Activated naive CD4-positive, alpha-beta T cell treated with anti-CD3 and anti-CD28 coated beads for 36 hours (primary cell): ENCODE data around the gene ITGA11. TPM values are rescaled to one million over a fixed set of nuclear protein-coding genes. Genes with fewer than 3 reads are reported as not detected.
"Not testable (repeated sequence)": the region's sequence is repeated elsewhere in the genome, so short reads cannot be mapped to it uniquely, and the experiment has no call there.

Source experiments
- CTCF ChIA-PET: fragments of 350-600 bp; sonication (Branson Sonifier 250); formaldehyde crosslinking; loops from one replicate; lab custom pipeline; 2021; ENCODE audit warnings: antibody characterized with exemption; lab: Charles Lee
- DNase-seq: peaks from one replicate; pipeline ENCODE4 v3.0.0-alpha.2; 2020
- H3K27ac Mint-ChIP-seq: one replicate; pipeline ENCODE4 v1.8.0; 2021; ENCODE audit warnings: mild to moderate bottlenecking, mixed read lengths
- H3K27me3 Mint-ChIP-seq: one replicate; pipeline ENCODE4 v1.8.0; 2021; ENCODE audit warnings: low read depth, mixed read lengths
- H3K36me3 Mint-ChIP-seq: one replicate; pipeline ENCODE4 v1.8.0; 2021; ENCODE audit warnings: low read depth, mixed read lengths
- H3K4me1 Mint-ChIP-seq: one replicate; pipeline ENCODE4 v1.8.0; 2021; ENCODE audit warnings: low read depth, mixed read lengths
- H3K4me3 Mint-ChIP-seq: one replicate; pipeline ENCODE4 v1.8.0; 2021; ENCODE audit warnings: mild to moderate bottlenecking, moderate library complexity, mixed read lengths
- H3K9me3 Mint-ChIP-seq: one replicate; pipeline ENCODE4 v1.8.0; 2021; ENCODE audit warnings: mixed read lengths
- intact Hi-C: fragments of 100-400 bp; cut with micrococcal nuclease; formaldehyde crosslinking; loops from one replicate; pipeline ENCODE4 v1.15.1; 2023
- total RNA-seq, 2 experiments: library from RNA; stranded (reverse); gene quantifications; one replicate each; pipeline ENCODE4 v1.2.3, GENCODE V29; 2021

Gene ITGA11
- total RNA-seq, 2 experiments from 2014 or later, result 0.02 to 0.12 TPM

DNA sequence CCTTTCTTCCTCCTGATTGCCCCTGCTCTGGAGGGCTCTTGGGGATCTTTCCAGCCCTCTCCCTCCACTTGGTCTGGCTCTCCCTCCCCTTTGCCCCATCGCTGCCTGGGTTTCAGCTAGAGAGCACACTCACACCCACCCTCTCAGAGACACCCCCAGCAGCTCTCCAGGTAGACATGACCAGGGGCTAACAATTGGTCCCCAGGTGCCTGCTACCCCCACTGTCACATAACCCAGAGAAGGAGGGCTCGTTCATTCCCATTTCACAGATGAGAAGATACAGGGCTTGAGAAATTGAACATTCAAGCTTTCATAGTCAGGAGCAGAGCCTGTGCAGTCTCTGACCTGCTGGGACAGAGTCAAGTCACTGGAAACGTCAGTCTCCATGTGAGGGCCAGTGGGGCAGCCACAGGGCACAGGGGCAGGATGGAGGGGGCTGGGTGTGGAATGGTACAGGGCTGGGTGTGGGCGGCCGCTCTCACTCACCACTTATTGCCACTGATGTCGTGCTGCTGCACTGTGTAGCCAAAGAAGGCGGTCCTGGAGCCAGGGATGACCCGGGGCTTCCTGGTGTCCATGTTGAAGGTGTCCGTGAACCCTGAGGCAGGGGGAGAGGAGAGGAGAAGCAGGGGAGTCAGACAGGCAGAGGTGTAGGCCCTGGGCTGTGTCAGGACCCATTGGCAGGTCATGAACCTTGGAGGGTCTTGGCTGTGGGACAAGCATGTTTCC, 29.4 kb downstream of the ITGA11 start:
- Mint-ChIP-seq H3K4me1 (no peaks in the 10 kb centered on the region), H3K9me3 (peaks cover 9% of the 10 kb centered on the region), H3K36me3 (no peaks in the 10 kb centered on the region), H3K27ac (no peak overlapping the region), H3K4me3 (no peak overlapping the region), H3K27me3 (no peaks in the 10 kb centered on the region)
- CTCF ChIA-PET, result interaction anchor here (0.6 kb wide), 2 partner anchors 66 to 134 kb away, joined by 4 to 6 read pairs; no protein-coding TSS in a partner anchor
- DNase-seq, result no peak
- intact Hi-C loops, result no loop called here

DNA sequence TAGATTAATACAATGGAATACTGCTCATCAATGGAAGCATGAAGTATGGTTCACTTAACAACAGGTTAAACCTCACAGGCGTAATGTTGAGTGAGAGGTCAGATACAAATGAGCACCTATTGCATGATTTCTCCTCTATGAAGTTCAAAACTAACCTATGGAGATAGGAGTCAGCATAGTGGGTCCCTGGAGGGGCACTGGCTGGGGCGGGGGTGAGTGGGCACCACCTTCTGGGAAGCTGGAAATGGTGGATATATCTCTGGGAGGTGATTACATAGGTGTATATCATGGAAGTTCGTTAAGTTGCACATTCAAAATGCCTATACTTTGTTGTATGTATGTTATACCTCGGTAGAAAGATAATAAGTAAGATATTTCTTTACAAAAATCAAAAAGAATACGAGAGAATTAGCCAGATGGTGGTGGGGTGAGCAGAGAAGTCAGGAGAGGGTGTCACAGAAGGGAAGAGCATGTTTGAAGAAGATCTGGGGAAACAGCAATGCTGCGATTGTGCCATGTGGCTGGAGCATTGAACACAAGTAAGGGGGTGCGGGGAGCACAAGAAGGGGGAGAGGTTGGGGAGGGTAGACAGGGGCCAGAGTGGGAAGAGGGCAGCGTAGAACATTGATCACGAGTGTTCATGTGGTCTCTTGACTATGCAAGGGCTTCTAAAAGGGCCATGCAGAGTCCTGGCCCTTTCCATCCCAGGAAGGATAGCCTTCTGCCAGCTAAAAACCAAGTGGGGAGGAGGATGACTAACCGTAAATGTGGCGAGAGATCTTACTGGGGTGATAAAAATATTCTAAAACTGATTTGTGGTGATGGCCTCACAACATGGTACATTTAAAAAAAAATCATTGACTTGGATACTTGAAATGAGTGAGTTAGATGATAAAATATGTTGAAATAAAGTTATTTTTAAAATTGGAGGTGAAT, 30.2 kb downstream of the ITGA11 start:
- Mint-ChIP-seq H3K36me3 (no peaks in the 10 kb centered on the region), H3K4me1 (no peaks in the 10 kb centered on the region), H3K27me3 (no peaks in the 10 kb centered on the region), H3K9me3 (peaks cover 9% of the 10 kb centered on the region), H3K4me3 (no peak overlapping the region), H3K27ac (no peak overlapping the region)
- DNase-seq, result no peak
- intact Hi-C loops, result no loop called here
- CTCF ChIA-PET, result no interaction called here

DNA sequence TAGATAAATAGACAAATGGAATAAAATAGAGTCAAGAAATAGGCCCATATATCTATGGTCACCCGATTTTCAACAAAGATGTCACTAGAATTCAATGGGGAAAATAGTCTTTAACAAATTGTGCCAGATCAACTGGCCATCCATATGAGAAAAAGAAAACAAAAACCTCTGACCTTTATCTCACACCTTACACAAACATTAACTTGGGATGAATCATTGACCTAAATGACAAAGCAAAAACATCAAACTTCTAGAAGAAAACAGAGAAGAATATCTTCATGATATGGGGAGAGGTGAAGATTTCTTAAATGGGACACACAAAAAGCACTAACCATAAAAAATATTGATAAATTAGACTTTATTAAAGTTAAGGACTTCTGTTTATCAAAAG, 31.9 kb downstream of the ITGA11 start:
- Mint-ChIP-seq H3K9me3 (peaks cover 9% of the 10 kb centered on the region), H3K4me1 (no peaks in the 10 kb centered on the region), H3K4me3 (no peak overlapping the region), H3K27me3 (no peaks in the 10 kb centered on the region), H3K36me3 (no peaks in the 10 kb centered on the region), H3K27ac (no peak overlapping the region)
- intact Hi-C loops, result no loop called here
- no peak for DNase-seq
- CTCF ChIA-PET, result no interaction called here

DNA sequence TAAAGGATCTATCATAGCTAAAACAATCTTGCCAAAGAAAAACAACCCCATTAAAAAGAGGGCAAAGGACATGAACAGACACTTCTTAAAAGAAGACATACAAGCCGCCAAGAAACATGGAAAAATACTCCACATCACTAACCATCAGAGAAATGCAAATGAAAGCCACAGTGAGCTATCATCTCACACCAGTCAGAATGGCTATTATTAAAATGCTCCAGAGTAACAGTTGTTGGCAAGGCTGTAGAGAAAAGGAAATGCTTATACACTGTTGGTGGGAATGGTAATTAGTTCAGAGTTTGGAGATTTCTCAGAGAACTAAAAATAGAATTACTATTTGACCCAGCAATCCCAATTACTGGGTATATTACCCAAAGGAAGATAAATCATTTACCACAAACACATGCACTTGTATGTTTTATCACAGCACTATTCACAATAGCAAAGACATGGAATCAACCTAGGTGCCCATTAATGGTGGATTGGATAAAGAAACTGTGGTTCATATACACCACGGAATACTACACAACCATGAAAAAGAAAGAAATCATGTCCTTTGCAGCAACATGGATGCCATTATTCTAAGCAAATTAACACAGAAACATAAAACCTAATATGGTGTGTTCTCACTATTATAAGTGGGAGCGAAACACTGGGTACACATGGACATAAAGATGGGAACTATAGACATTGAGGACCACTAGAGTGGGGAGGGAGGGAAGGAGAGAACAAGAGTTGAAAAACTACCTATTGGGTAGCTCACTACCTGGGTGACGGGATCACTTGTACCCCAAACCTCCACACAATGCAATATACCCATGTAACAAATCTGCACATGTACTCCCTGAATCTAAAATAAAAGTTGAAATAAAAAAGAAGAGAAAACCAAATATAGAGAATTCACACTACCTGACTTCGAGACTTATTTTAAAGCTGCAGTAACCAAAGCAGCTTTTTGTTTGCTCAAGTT, 32.6 kb downstream of the ITGA11 start:
- intact Hi-C loops, result no loop called here
- H3K4me3 Mint-ChIP-seq, result no peak overlapping the region
- peaks cover 9% of the 10 kb centered on the region for H3K9me3 Mint-ChIP-seq
- no peak overlapping the region for H3K27ac Mint-ChIP-seq
- H3K36me3 Mint-ChIP-seq, result no peaks in the 10 kb centered on the region
- no peaks in the 10 kb centered on the region for H3K4me1 Mint-ChIP-seq
- CTCF ChIA-PET, result interaction anchor here (0.7 kb wide), 1 partner anchor 93 kb away, joined by 5 read pairs; no protein-coding TSS in a partner anchor
- no peak for DNase-seq
- peaks cover 5% of the 10 kb centered on the region for H3K27me3 Mint-ChIP-seq

DNA sequence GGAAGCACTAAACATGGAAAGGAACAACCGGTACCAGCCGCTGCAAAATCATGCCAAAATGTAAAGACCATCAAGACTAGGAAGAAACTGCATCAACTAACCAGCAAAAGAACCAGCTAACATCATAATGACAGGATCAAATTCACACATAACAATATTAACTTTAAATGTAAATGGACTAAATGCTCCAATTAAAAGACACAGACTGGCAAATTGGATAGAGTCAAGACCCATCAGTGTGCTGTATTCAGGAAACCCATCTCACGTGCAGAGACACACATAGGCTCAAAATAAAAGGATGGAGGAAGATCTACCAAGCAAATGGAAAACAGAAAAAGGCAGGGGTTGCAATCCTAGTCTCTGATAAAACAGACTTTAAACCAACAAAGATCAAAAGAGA, 34.0 kb downstream of the ITGA11 start:
- intact Hi-C loops, H3K4me1 Mint-ChIP-seq, H3K9me3 Mint-ChIP-seq, CTCF ChIA-PET, H3K27ac Mint-ChIP-seq, H3K4me3 Mint-ChIP-seq, H3K27me3 Mint-ChIP-seq, DNase-seq, H3K36me3 Mint-ChIP-seq: not testable (repeated sequence)

DNA sequence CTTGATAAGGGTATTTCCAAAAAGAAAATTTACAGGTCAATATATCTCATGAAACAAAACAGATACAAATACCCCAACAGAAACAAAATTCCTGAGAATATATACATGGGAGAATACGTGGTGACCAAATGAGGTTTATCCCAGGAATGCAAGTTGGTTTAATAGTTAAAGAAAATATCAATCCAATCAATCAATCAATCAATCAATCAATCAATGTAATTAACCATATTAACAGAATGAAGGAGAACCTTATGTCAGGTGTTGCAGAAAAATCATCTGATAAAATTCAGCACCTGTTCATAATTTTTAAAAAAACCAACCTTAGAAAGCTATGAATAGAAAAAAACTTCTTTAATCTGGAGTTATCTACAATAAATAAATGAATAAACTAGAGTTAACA, 35.9 kb downstream of the ITGA11 start:
- CTCF ChIA-PET, result interaction anchor here (1.0 kb wide), 1 partner anchor 67 kb away, joined by 3 read pairs; no protein-coding TSS in a partner anchor
- no peak overlapping the region for H3K4me3 Mint-ChIP-seq
- H3K27ac Mint-ChIP-seq, result no peak overlapping the region
- peaks cover 17% of the 10 kb centered on the region for H3K27me3 Mint-ChIP-seq
- no peak for DNase-seq
- intact Hi-C loops, result no loop called here
- no peaks in the 10 kb centered on the region for H3K36me3 Mint-ChIP-seq
- no peaks in the 10 kb centered on the region for H3K9me3 Mint-ChIP-seq
- H3K4me1 Mint-ChIP-seq, result no peaks in the 10 kb centered on the region

DNA sequence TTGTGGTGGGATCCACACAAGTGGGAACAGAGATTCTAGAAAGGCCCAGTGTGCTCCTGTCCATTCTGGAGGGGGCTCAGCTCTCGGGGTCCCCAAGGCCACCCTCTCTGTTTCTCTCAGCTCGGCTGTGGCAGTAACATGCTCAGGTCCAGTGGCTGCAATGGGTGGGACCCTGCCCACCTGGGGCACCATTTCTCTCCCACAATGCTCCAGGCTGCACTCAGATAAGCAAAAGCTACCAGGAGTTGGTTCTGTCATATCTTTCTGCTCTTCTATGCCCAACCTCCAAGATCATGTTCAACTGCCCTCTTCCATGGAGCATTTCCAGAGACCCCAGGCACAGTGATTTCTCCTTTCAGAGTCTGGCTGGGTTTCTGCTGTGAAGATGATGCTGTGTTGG, 40.8 kb downstream of the ITGA11 start:
- intact Hi-C loops, result no loop called here
- CTCF ChIA-PET, result interaction anchor here (0.6 kb wide), 1 partner anchor 196 kb away, joined by 6 read pairs; no protein-coding TSS in a partner anchor
- Mint-ChIP-seq H3K27ac (no peak overlapping the region), H3K9me3 (no peaks in the 10 kb centered on the region), H3K36me3 (no peaks in the 10 kb centered on the region), H3K27me3 (peaks cover 21% of the 10 kb centered on the region), H3K4me1 (no peaks in the 10 kb centered on the region), H3K4me3 (no peak overlapping the region)
- no peak for DNase-seq

DNA sequence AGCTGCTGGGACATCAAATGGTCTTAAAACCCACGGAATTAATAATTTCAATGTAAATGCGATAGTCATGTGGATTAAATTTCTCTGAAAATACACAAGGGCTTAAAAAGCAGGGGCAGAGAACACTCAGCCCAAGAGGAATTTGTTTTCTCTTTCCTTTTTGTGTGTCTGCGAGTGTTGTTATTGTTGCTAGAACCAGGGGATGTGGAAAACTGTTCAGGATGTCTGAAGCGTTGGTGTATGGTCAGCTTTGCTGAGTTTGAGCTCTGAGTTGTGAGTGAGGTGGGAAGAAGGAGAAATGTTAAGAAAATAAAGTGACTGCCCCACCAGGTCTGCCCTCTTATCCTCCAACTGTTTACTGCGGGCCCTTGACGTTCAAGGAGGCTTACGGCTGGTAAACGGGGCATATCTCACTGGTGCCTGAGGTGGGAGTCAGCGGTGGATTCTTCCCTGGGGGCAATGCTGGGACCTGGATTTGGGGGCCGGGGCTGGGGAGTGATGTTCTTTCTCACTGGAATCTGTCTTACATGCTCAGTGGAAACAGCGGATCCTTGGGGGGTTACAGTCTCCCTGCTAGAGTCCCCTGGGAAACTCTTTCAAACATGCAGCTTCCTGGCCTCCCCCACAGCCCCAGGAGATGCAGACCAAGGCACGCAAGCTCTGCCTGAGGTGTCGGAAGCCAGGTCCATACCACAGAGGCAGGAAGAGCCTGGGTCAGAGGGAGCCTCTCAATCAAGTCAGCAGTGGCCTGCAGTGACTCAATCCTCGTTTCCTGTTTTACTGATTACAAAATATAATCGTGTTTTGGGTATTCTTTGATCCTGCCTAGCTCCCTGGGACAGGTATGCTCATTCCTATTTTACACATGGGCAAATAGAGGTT, 41.8 kb downstream of the ITGA11 start:
- CTCF ChIA-PET, result interaction anchor here (0.7 to 1.7 kb wide), 2 partner anchors 84 to 139 kb away, joined by 3 to 6 read pairs; no protein-coding TSS in a partner anchor
- H3K4me1 Mint-ChIP-seq, result no peaks in the 10 kb centered on the region
- H3K27ac Mint-ChIP-seq, result no peak overlapping the region
- no peak overlapping the region for H3K4me3 Mint-ChIP-seq
- no peak for DNase-seq
- no peaks in the 10 kb centered on the region for H3K9me3 Mint-ChIP-seq
- H3K36me3 Mint-ChIP-seq, result no peaks in the 10 kb centered on the region
- H3K27me3 Mint-ChIP-seq, result peaks cover 21% of the 10 kb centered on the region
- intact Hi-C loops, result no loop called here

DNA sequence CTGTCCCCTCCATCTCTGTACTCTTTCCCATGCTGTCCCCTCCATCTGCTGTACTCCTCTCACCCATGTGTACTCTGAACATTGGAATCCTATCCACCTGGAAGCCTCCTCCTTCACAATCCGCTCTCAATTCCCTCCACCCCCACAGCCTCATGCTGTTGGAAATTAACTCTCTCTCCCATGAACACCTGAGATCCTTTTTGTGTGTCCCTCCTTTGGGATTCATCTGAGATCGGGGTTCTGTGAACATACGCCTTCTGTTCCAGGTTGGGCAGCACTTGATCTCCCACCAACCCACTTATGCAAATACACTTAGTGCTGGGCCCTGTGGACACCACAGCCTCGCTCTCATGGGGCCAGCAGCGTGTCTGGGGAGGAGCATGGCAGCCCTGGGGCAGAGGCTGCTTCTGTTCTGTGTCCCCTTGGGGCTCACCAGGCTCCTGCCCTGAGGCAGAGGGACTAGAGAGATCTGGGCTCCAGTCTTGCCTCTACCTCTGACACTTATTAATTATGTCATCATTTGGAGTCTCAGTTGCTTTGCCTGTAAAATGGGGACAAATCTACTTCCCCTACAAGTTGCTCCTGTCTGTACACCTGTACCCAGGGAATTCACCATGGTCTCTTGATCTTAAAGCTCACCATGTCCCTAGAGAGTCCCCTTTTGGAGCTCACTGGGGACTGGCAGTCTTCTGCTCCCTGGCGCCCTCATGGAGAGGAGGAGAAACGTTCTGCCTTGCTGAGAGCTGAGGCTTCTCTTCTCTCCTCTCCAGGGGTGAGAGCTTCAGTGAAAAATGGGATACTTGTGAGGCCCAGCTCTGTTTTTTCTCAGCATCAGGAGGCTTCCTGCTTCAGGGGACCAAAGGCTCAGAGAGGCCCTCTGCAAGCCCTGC, 42.7 kb downstream of the ITGA11 start:
- intact Hi-C loops, result no loop called here
- Mint-ChIP-seq H3K4me1 (no peaks in the 10 kb centered on the region), H3K4me3 (no peak overlapping the region), H3K27ac (no peak overlapping the region), H3K27me3 (peaks cover 17% of the 10 kb centered on the region), H3K36me3 (no peaks in the 10 kb centered on the region), H3K9me3 (no peaks in the 10 kb centered on the region)
- DNase-seq, result no peak
- CTCF ChIA-PET, result interaction anchor here (0.7 to 2.7 kb wide), 3 partner anchors 83 to 138 kb away, joined by 3 to 11 read pairs (median 6); no protein-coding TSS in a partner anchor

DNA sequence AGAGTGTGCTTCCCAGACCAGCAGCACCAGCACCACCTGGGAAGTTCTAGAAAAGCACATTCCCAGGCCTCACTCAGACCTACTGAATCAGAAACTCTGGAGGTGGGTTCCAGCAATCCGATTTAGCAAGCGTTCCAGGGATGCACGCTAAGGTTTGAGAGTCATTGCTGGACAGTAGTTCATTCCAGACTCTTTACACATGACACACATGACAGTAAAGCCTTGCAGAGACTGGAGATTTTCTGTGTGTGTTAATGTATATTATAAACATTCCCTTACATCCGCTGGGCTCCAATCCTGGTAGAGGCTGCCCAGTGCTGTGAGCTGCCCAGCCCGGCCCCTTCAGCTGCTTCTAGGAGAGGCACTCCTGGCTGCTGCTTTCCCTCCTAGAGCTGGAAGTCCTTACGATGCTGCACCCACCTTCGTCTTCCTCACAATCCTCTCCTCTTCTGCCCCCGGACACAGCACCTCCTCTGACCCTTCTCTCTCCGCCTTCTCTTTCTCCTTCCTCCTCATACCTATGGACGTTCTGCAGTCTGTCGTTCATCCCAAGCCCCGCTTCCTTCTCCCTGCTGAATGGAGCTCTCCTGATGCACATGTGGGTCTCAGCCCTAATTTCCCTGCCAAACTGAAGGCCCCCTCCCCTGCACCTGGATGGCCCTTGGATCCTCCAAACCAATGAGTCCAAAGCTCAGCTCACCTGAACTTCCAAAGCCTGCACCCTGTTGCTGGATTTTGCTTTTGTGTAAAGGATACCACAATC, 44.4 kb downstream of the ITGA11 start:
- Mint-ChIP-seq H3K27me3 (peaks cover 13% of the 10 kb centered on the region), H3K4me3 (no peak overlapping the region), H3K36me3 (no peaks in the 10 kb centered on the region), H3K9me3 (no peaks in the 10 kb centered on the region), H3K27ac (no peak overlapping the region), H3K4me1 (no peaks in the 10 kb centered on the region)
- CTCF ChIA-PET, result interaction anchor here (0.5 to 2.7 kb wide), 2 partner anchors 81 to 134 kb away, joined by 3 to 11 read pairs; no protein-coding TSS in a partner anchor
- intact Hi-C loops, result no loop called here
- DNase-seq, result no peak
